ENCODE results near the gene SIVA1.

DNA sequence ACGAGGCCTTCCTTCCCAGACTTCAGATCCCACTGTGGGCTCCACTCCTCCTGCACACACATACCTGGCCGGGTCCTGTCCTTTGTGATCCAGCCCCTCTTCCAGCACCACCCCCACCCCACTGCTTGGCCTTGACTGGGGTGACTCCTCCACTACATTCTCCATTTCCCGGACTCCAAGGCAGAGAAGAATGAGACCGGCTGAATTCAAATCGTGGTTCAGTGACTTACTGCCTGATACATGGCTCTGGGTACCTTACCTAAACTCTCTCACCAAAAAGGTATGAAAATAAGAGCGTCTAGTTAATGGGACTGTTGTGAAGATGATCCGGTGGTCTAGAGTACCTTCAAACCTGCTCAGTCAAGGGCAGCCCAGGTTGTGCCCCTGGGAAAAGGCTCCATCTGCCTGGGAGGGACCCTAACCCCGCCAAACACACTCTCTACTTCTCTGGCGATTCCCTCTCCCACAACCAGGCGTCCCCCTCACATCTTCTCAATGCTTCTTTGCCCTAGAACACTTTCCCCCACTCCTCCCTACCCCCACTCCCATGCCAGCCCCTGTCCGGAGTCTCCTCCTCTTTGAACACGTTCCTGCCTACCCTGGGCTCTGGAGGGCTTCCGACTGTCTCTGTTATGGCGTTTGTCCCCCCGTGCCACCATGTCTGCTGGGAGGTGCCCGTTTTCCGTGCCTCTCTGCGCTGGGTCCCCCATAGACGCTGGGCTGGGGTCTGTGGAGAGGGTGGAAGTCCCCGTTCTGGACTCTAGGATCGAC, 46.5 kb downstream of the SIVA1 start:
- TF ChIP-seq, protein P1, sequence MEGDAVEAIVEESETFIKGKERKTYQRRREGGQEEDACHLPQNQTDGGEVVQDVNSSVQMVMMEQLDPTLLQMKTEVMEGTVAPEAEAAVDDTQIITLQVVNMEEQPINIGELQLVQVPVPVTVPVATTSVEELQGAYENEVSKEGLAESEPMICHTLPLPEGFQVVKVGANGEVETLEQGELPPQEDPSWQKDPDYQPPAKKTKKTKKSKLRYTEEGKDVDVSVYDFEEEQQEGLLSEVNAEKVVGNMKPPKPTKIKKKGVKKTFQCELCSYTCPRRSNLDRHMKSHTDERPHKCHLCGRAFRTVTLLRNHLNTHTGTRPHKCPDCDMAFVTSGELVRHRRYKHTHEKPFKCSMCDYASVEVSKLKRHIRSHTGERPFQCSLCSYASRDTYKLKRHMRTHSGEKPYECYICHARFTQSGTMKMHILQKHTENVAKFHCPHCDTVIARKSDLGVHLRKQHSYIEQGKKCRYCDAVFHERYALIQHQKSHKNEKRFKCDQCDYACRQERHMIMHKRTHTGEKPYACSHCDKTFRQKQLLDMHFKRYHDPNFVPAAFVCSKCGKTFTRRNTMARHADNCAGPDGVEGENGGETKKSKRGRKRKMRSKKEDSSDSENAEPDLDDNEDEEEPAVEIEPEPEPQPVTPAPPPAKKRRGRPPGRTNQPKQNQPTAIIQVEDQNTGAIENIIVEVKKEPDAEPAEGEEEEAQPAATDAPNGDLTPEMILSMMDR (IDR thresholded peaks at IDR 0.05; ENCODE audit: borderline replicate concordance, extremely low read depth, low read length, poor library complexity, severe bottlenecking): no peak
- TF ChIP-seq EZH2 (IDR thresholded peaks at IDR 0.05; ENCODE audit: borderline replicate concordance, low read depth, low read length, severe bottlenecking): no peak

Measured in DND-41 (cell line).